Liver (tissue), 9 donors: ENCODE results near the gene FGD5. TPM values are rescaled to one million over a fixed set of nuclear protein-coding genes. Genes with fewer than 3 reads are reported as not detected.
A peak's percentile ranks its signal among the peaks of the same experiment; 100 is the strongest.

ENCODE experiments used
- DNase-seq: peaks from one replicate; pipeline ENCODE4 v3.0.0-alpha.2; 2017; ENCODE audit warnings: low spot score
- H3K27ac ChIP-seq, 2 donors: one replicate each; pipeline ENCODE4 v1.7.0; 2013; ENCODE audit warnings: inconsistent platforms in 2 of 2, low read length in 2 of 2, control low read depth in 1 of 2, low read depth in 1 of 2, mild to moderate bottlenecking in 1 of 2
- H3K27me3 ChIP-seq, 4 donors: one replicate each; pipeline versions ENCODE4 v1.6.1 to v1.7.0; 2013; ENCODE audit warnings: low read length in 3 of 4, inconsistent platforms in 1 of 4, mild to moderate bottlenecking in 1 of 4, moderate library complexity in 1 of 4; ENCODE audit not compliant: control insufficient read depth in 4 of 4, insufficient read depth in 4 of 4
- H3K36me3 ChIP-seq, 4 donors: one replicate each; pipeline versions ENCODE4 v1.6.1 to v1.7.0; 2013; ENCODE audit warnings: low read length in 3 of 4, mild to moderate bottlenecking in 3 of 4, low read depth in 1 of 4, moderate library complexity in 1 of 4; ENCODE audit not compliant: control insufficient read depth in 4 of 4, insufficient read depth in 3 of 4
- H3K4me1 ChIP-seq, 4 donors: one replicate each; pipeline versions ENCODE4 v1.6.1 to v1.7.0; 2013; ENCODE audit warnings: low read length in 3 of 4, mild to moderate bottlenecking in 3 of 4, moderate library complexity in 1 of 4; ENCODE audit not compliant: control insufficient read depth in 4 of 4, insufficient read depth in 4 of 4
- H3K4me3 ChIP-seq, 3 donors: one replicate each; pipeline versions ENCODE4 v1.6.1 to v1.7.0; 2013; ENCODE audit warnings: low read length in 3 of 3, control low read depth in 1 of 3, low read depth in 1 of 3, mild to moderate bottlenecking in 1 of 3
- H3K9ac ChIP-seq, 2 donors: one replicate each; pipeline ENCODE4 v1.7.0; 2013; ENCODE audit warnings: low read length in 2 of 2, mild to moderate bottlenecking in 2 of 2, moderate library complexity in 2 of 2, control low read depth in 1 of 2, low read depth in 1 of 2
- H3K9me3 ChIP-seq, 4 donors: one replicate each; pipeline versions ENCODE4 v1.6.1 to v1.7.0; 2013; ENCODE audit warnings: low read length in 3 of 4; ENCODE audit not compliant: control insufficient read depth in 4 of 4
- EGR1 ChIP-seq, 2 donors: IDR thresholded peaks; 2 replicates each; pipeline ENCODE4 v1.6.1; 2016 to 2018; ENCODE audit warnings: antibody characterized with exemption in 2 of 2, low read depth in 2 of 2
- FOXA1 ChIP-seq: IDR thresholded peaks from 2 replicates; pipeline ENCODE4 v1.6.1; 2016; ENCODE audit warnings: antibody characterized with exemption
- FOXA2 ChIP-seq: IDR thresholded peaks from 2 replicates; pipeline ENCODE4 v1.6.1; 2016; ENCODE audit warnings: antibody characterized with exemption
- GABPA ChIP-seq, 2 donors: IDR thresholded peaks in 1 of 2; conservative IDR thresholded peaks in 1 of 2; 2 replicates each; pipeline ENCODE4 v1.6.1; 2016; ENCODE audit warnings: antibody characterized with exemption in 2 of 2, mild to moderate bottlenecking in 1 of 2, moderate library complexity in 1 of 2
- HNF4A ChIP-seq, 2 donors: conservative IDR thresholded peaks; 2 replicates each; pipeline ENCODE4 v1.6.1; 2016; ENCODE audit warnings: antibody characterized with exemption in 2 of 2, mild to moderate bottlenecking in 2 of 2
- HNF4G ChIP-seq: IDR thresholded peaks from 2 replicates; pipeline ENCODE4 v1.6.1; 2016; ENCODE audit warnings: antibody characterized with exemption
- JUND ChIP-seq, 2 donors: IDR thresholded peaks; 2 replicates each; pipeline ENCODE4 v1.6.1; 2016; ENCODE audit warnings: antibody characterized with exemption in 2 of 2
- NR2F2 ChIP-seq: IDR thresholded peaks from 2 replicates; pipeline ENCODE4 v1.6.1; 2016; ENCODE audit warnings: antibody characterized with exemption
- RAD21 ChIP-seq, 2 donors: IDR thresholded peaks; 2 replicates each; pipeline ENCODE4 v1.6.1; 2016; ENCODE audit warnings: antibody characterized with exemption in 2 of 2, mild to moderate bottlenecking in 2 of 2
- RXRA ChIP-seq, 2 donors: IDR thresholded peaks; 2 replicates each; pipeline ENCODE4 v1.6.1; 2017 to 2018; ENCODE audit warnings: antibody characterized with exemption in 2 of 2, mild to moderate bottlenecking in 1 of 2
- SP1 ChIP-seq: IDR thresholded peaks from 2 replicates; pipeline ENCODE4 v1.6.1; 2018; ENCODE audit warnings: antibody characterized with exemption, mild to moderate bottlenecking
- TAF1 ChIP-seq: conservative IDR thresholded peaks from 2 replicates; pipeline ENCODE4 v1.6.1; 2016; ENCODE audit warnings: antibody characterized with exemption, mild to moderate bottlenecking
- YY1 ChIP-seq: IDR thresholded peaks from 2 replicates; pipeline ENCODE4 v1.6.1; 2016; ENCODE audit warnings: antibody characterized with exemption, mild to moderate bottlenecking
- WGBS: extraction: QIAGEN DNeasy Blood & Tissue Kit; methylation state at CpG from one replicate; pipeline ENCODE4 v1.1.7; 2013; 5-methylcytosine and 5-hydroxymethylcytosine counted together
- polyA plus RNA-seq, 2 donors: library from polyadenylated mRNA; stranded (reverse) in 1 of 2; unstranded in 1 of 2; fragments of 200-250 nt in 1 of 2; fragments of >200 nt in 1 of 2; fragmentation: Nextera tagmentation in 1 of 2; extraction: Ambion mirVana in 1 of 2; gene quantifications; one replicate each; pipeline versions ENCODE4 v1.2.1 to v1.2.3, GENCODE V29; 2013 to 2015
- total RNA-seq, 2 donors: library from RNA; depleted of rRNA; stranded (reverse); fragments of >200 nt; gene quantifications; one replicate each; pipeline ENCODE4 v1.2.3, GENCODE V29; 2014
- TF ChIP-seq, protein P1 (sequence below): IDR thresholded peaks from 2 replicates; pipeline ENCODE4 v1.6.1; 2016; ENCODE audit warnings: antibody characterized with exemption
- TF ChIP-seq, protein P2 (sequence below): IDR thresholded peaks from 2 replicates; pipeline ENCODE4 v1.6.1; 2016; ENCODE audit warnings: antibody characterized with exemption
- TF ChIP-seq, protein P3 (sequence below): IDR thresholded peaks from 2 replicates; pipeline ENCODE4 v1.6.1; 2016; ENCODE audit warnings: antibody characterized with exemption
- TF ChIP-seq, protein P4 (sequence below): IDR thresholded peaks from 2 replicates; pipeline ENCODE4 v1.6.1; 2016; ENCODE audit warnings: antibody characterized with exemption, mild to moderate bottlenecking
- TF ChIP-seq, protein P5 (sequence below): fragments of 150-350 bp; IDR thresholded peaks from 2 replicates; pipeline ENCODE4 v1.5.1; 2017; ENCODE audit warnings: improper control_type of control experiment, low read depth, low read length; ENCODE audit not compliant: missing input control
- donor health status: healthy.
- donor health status: healthy.
- donor health status: healthy.
- donor health status: healthy.
- donor health status: healthy.

Gene FGD5
- total and polyA plus RNA-seq, 4 donors = 2.0 to 6.3 (median 3.1) TPM

DNA sequence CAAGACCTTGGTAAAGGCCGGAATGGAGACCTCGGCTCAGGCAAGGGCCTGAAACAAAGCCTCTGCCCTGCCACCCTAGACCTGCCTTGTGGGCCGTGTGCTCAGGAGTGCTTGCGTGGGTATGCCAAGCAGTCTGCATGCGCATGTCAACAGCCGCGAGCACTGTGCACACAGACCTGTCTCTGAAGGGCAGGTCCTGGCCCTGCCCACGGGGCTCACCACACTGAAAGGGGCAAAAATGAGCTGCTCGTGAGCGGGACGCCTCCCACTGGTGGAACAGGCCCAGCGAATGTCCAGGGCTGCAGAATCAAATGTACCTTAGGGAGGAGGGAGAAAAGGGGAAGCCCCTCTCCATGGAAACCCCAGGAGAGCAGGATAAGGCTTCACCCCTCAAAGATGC, 44.3 kb upstream of the FGD5 start:
- Histone ChIP-seq H3K9me3 (no peaks in the 10 kb centered on the region), H3K27me3 (no peaks in the 10 kb centered on the region), H3K4me3 (no peak overlapping the region), H3K36me3 (no peaks in the 10 kb centered on the region), H3K9ac (no peak overlapping the region), H3K4me1 (no peaks in the 10 kb centered on the region), H3K27ac (no peak overlapping the region)
- TF ChIP-seq, protein P1, sequence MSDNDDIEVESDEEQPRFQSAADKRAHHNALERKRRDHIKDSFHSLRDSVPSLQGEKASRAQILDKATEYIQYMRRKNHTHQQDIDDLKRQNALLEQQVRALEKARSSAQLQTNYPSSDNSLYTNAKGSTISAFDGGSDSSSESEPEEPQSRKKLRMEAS = no peak
- TF ChIP-seq HNF4A (conservative IDR thresholded peaks at IDR 0.05) (no peak), GABPA (IDR thresholded peaks at IDR 0.05 in 1 of 2, conservative IDR thresholded peaks at IDR 0.05 in 1 of 2) (no peak), RAD21 (IDR thresholded peaks at IDR 0.05) (no peak), RXRA (IDR thresholded peaks at IDR 0.05) (no peak), FOXA1 (no peak), TAF1 (no peak), FOXA2 (no peak), SP1 (no peak), JUND (IDR thresholded peaks at IDR 0.05) (no peak), HNF4G (no peak), NR2F2 (no peak), YY1 (no peak), EGR1 (IDR thresholded peaks at IDR 0.05; ENCODE audit: low read depth in 2 of 2) (no peak)
- TF ChIP-seq, protein P2, sequence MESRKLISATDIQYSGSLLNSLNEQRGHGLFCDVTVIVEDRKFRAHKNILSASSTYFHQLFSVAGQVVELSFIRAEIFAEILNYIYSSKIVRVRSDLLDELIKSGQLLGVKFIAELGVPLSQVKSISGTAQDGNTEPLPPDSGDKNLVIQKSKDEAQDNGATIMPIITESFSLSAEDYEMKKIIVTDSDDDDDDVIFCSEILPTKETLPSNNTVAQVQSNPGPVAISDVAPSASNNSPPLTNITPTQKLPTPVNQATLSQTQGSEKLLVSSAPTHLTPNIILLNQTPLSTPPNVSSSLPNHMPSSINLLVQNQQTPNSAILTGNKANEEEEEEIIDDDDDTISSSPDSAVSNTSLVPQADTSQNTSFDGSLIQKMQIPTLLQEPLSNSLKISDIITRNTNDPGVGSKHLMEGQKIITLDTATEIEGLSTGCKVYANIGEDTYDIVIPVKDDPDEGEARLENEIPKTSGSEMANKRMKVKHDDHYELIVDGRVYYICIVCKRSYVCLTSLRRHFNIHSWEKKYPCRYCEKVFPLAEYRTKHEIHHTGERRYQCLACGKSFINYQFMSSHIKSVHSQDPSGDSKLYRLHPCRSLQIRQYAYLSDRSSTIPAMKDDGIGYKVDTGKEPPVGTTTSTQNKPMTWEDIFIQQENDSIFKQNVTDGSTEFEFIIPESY = no peak
- TF ChIP-seq, protein P3, sequence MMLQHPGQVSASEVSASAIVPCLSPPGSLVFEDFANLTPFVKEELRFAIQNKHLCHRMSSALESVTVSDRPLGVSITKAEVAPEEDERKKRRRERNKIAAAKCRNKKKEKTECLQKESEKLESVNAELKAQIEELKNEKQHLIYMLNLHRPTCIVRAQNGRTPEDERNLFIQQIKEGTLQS = no peak
- TF ChIP-seq, protein P4, sequence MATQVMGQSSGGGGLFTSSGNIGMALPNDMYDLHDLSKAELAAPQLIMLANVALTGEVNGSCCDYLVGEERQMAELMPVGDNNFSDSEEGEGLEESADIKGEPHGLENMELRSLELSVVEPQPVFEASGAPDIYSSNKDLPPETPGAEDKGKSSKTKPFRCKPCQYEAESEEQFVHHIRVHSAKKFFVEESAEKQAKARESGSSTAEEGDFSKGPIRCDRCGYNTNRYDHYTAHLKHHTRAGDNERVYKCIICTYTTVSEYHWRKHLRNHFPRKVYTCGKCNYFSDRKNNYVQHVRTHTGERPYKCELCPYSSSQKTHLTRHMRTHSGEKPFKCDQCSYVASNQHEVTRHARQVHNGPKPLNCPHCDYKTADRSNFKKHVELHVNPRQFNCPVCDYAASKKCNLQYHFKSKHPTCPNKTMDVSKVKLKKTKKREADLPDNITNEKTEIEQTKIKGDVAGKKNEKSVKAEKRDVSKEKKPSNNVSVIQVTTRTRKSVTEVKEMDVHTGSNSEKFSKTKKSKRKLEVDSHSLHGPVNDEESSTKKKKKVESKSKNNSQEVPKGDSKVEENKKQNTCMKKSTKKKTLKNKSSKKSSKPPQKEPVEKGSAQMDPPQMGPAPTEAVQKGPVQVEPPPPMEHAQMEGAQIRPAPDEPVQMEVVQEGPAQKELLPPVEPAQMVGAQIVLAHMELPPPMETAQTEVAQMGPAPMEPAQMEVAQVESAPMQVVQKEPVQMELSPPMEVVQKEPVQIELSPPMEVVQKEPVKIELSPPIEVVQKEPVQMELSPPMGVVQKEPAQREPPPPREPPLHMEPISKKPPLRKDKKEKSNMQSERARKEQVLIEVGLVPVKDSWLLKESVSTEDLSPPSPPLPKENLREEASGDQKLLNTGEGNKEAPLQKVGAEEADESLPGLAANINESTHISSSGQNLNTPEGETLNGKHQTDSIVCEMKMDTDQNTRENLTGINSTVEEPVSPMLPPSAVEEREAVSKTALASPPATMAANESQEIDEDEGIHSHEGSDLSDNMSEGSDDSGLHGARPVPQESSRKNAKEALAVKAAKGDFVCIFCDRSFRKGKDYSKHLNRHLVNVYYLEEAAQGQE = no peak
- TF ChIP-seq, protein P5, sequence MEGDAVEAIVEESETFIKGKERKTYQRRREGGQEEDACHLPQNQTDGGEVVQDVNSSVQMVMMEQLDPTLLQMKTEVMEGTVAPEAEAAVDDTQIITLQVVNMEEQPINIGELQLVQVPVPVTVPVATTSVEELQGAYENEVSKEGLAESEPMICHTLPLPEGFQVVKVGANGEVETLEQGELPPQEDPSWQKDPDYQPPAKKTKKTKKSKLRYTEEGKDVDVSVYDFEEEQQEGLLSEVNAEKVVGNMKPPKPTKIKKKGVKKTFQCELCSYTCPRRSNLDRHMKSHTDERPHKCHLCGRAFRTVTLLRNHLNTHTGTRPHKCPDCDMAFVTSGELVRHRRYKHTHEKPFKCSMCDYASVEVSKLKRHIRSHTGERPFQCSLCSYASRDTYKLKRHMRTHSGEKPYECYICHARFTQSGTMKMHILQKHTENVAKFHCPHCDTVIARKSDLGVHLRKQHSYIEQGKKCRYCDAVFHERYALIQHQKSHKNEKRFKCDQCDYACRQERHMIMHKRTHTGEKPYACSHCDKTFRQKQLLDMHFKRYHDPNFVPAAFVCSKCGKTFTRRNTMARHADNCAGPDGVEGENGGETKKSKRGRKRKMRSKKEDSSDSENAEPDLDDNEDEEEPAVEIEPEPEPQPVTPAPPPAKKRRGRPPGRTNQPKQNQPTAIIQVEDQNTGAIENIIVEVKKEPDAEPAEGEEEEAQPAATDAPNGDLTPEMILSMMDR = no peak
- 90% methylated on average over 12 of the region's 12 CpGs for WGBS
- DNase-seq = peak; percentile 26
